HEK293 (cell line): ENCODE data around the gene DSP.
A peak's percentile ranks its signal among the peaks of the same experiment; 100 is the strongest.

ENCODE experiments used
- CTCF ChIA-PET: fragments of 350-600 bp; formaldehyde crosslinking; extraction: SDS; loops from one replicate; lab custom pipeline; 2021; ENCODE audit warnings: antibody characterized with exemption; lab: Yijun Ruan, JAX
- POLR2A ChIA-PET: fragments of 300-600 bp; formaldehyde crosslinking; extraction: SDS; loops from one replicate; lab custom pipeline; 2020; ENCODE audit warnings: antibody characterized with exemption, inconsistent platforms; lab: Yijun Ruan, JAX
- H3K27ac ChIP-seq: fragments of 200-500 bp; sonication (Bioruptor generic); 2 replicates; pipeline ENCODE4 v1.5.1; 2014; ENCODE audit warnings: low read depth, low read length, control low read depth, inconsistent platforms; ENCODE audit errors: extremely low read depth
- H3K36me3 ChIP-seq, 2 experiments: fragments of 200-500 bp in 1 of 2; sonication (Bioruptor generic) in 1 of 2; 1 replicate in 1 of 2; 2 replicates in 1 of 2; pipeline ENCODE4 v1.5.1; 2014 to 2017; ENCODE audit warnings: inconsistent platforms in 2 of 2, low read length in 2 of 2; ENCODE audit not compliant: control insufficient read depth in 2 of 2, insufficient read depth in 1 of 2
- H3K4me1 ChIP-seq: fragments of 200-500 bp; sonication (Bioruptor generic); 2 replicates; pipeline ENCODE4 v1.5.1; 2014; ENCODE audit warnings: mild to moderate bottlenecking, low read length, inconsistent platforms; ENCODE audit not compliant: control insufficient read depth, insufficient read depth
- H3K4me3 ChIP-seq: 2 replicates; pipeline ENCODE4 v1.5.1; 2011; ENCODE audit warnings: low read depth, mild to moderate bottlenecking, control low read depth, low read length, moderate library complexity
- H3K9me3 ChIP-seq: fragments of 200-500 bp; sonication (Bioruptor generic); 2 replicates; pipeline ENCODE4 v1.5.1; 2014; ENCODE audit warnings: low read depth, low read length, inconsistent platforms; ENCODE audit not compliant: control insufficient read depth, insufficient read depth
- EGR2 ChIP-seq: fragments of 450-650 bp; formaldehyde crosslinking; IDR thresholded peaks from 2 replicates; pipeline ENCODE4 v1.5.1; 2016; ENCODE audit warnings: low read depth, missing biosample characterization, missing genetic modification characterization
- FEZF1 ChIP-seq: fragments of 450-650 bp; formaldehyde crosslinking; IDR thresholded peaks from 2 replicates; pipeline ENCODE4 v1.5.1; 2016; ENCODE audit warnings: missing biosample characterization, missing genetic modification characterization
- KLF7 ChIP-seq: fragments of 450-650 bp; formaldehyde crosslinking; IDR thresholded peaks from 2 replicates; pipeline ENCODE4 v1.5.1; 2016; ENCODE audit warnings: missing biosample characterization, missing genetic modification characterization, borderline replicate concordance
- KLF8 ChIP-seq: fragments of 450-650 bp; formaldehyde crosslinking; IDR thresholded peaks from 2 replicates; pipeline ENCODE4 v1.5.1; 2016; ENCODE audit warnings: missing biosample characterization, missing genetic modification characterization
- SETDB1 ChIP-seq: IDR thresholded peaks from one replicate; pipeline ENCODE4 v1.6.1; 2017; ENCODE audit warnings: mild to moderate bottlenecking, low read length, moderate library complexity, mixed read lengths; ENCODE audit not compliant: insufficient read length
- WT1 ChIP-seq: fragments of 450-650 bp; formaldehyde crosslinking; IDR thresholded peaks from 2 replicates; pipeline ENCODE4 v1.5.1; 2016; ENCODE audit warnings: missing biosample characterization, missing genetic modification characterization
- ZBTB17 ChIP-seq: fragments of 450-650 bp; formaldehyde crosslinking; IDR thresholded peaks from 2 replicates; pipeline ENCODE4 v1.5.1; 2016; ENCODE audit warnings: missing biosample characterization, missing genetic modification characterization
- ZFHX2 ChIP-seq: fragments of 450-650 bp; formaldehyde crosslinking; conservative IDR thresholded peaks from 2 replicates; pipeline ENCODE4 v1.5.1; 2016; ENCODE audit warnings: missing biosample characterization, missing genetic modification characterization
- ZFP41 ChIP-seq: fragments of 450-650 bp; formaldehyde crosslinking; IDR thresholded peaks from 2 replicates; pipeline ENCODE4 v1.5.1; 2016; ENCODE audit warnings: missing biosample characterization, missing genetic modification characterization, borderline replicate concordance
- ZNF140 ChIP-seq: fragments of 450-650 bp; formaldehyde crosslinking; IDR thresholded peaks from 2 replicates; pipeline ENCODE4 v1.5.1; 2016; ENCODE audit warnings: missing biosample characterization, missing genetic modification characterization
- ZNF16 ChIP-seq: fragments of 450-650 bp; formaldehyde crosslinking; IDR thresholded peaks from 2 replicates; pipeline ENCODE4 v1.5.1; 2016; ENCODE audit warnings: low read depth, missing biosample characterization, missing genetic modification characterization
- ZNF302 ChIP-seq: fragments of 450-650 bp; formaldehyde crosslinking; IDR thresholded peaks from 2 replicates; pipeline ENCODE4 v1.5.1; 2016; ENCODE audit warnings: missing biosample characterization, missing genetic modification characterization, low read depth
- ZNF354C ChIP-seq: fragments of 450-650 bp; formaldehyde crosslinking; IDR thresholded peaks from 2 replicates; pipeline ENCODE4 v1.5.1; 2016; ENCODE audit warnings: missing biosample characterization, missing genetic modification characterization, low read depth, borderline replicate concordance
- ZNF423 ChIP-seq: fragments of 450-650 bp; formaldehyde crosslinking; IDR thresholded peaks from 2 replicates; pipeline ENCODE4 v1.5.1; 2016; ENCODE audit warnings: missing biosample characterization, missing genetic modification characterization
- ZNF529 ChIP-seq: fragments of 450-650 bp; formaldehyde crosslinking; IDR thresholded peaks from 2 replicates; pipeline ENCODE4 v1.5.1; 2017; ENCODE audit warnings: missing genetic modification characterization, missing biosample characterization; ENCODE audit not compliant: insufficient replicate concordance
- ZNF560 ChIP-seq: fragments of 450-650 bp; formaldehyde crosslinking; IDR thresholded peaks from 2 replicates; pipeline ENCODE4 v1.5.1; 2017; ENCODE audit warnings: missing biosample characterization, missing genetic modification characterization, borderline replicate concordance
- ZNF561 ChIP-seq: fragments of 450-650 bp; IDR thresholded peaks from 2 replicates; pipeline ENCODE4 v1.5.1; 2018; ENCODE audit warnings: missing biosample characterization, missing genetic modification characterization, borderline replicate concordance
- ZNF629 ChIP-seq: fragments of 450-650 bp; formaldehyde crosslinking; IDR thresholded peaks from 2 replicates; pipeline ENCODE4 v1.5.1; 2017; ENCODE audit warnings: missing biosample characterization, missing genetic modification characterization
- TF ChIP-seq, protein P1 (sequence below): fragments of 450-650 bp; formaldehyde crosslinking; optimal IDR thresholded peaks from 2 replicates; pipeline ENCODE3; 2016; ENCODE audit warnings: missing biosample characterization, mild to moderate bottlenecking, missing genetic modification characterization
- TF ChIP-seq, protein P2 (sequence below): fragments of 450-650 bp; formaldehyde crosslinking; IDR thresholded peaks from 2 replicates; pipeline ENCODE4 v1.5.1; 2016; ENCODE audit warnings: missing biosample characterization, missing genetic modification characterization
- TF ChIP-seq, protein P3 (sequence below): fragments of 450-650 bp; formaldehyde crosslinking; IDR thresholded peaks from 2 replicates; pipeline ENCODE4 v1.5.1; 2016; ENCODE audit warnings: missing biosample characterization, missing genetic modification characterization
- TF ChIP-seq, protein P4 (sequence below): fragments of 450-650 bp; formaldehyde crosslinking; IDR thresholded peaks from 2 replicates; pipeline ENCODE4 v1.5.1; 2017; ENCODE audit warnings: missing biosample characterization, missing genetic modification characterization

DSP gene

DNA sequence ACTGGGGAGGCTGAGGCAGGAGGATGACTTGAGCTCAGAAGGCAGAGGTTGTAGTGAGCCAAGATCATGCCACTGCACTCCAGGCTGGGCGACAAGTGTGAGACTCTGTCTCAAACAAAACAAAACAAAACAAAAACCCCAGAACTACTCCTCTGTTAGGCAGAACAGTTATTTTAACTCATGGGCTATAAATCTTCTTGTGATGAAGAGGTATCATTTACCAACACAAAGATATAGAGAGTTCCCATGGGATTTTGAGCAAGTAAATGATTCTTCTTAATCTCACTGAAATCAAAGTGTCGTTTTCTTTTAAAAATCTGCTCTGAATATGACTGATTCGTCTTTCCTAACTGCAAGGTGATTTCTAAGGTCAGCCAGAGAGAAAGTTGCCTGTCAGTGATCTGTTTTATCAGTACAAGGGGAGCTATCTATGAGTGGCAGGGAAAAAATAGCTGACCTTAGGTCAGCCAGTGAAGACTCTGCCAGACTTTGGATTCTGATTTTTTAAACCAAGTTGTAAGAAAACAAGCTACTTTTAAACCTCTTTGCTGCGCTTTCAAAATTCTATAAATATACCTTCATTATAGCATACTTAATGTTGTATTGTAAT lies 3.8 kb upstream of the DSP start (continued):
- TF ChIP-seq ZNF529 (tag by site-specific recombination) = no peak
- TF ChIP-seq ZNF561 (tag by site-specific recombination) = no peak
- TF ChIP-seq ZNF560 (tag by site-specific recombination) = no peak
- TF ChIP-seq WT1 (tag by site-specific recombination) = peak; percentile 61
- no peak for TF ChIP-seq ZNF302 (tag by site-specific recombination)
- TF ChIP-seq, protein P1, sequence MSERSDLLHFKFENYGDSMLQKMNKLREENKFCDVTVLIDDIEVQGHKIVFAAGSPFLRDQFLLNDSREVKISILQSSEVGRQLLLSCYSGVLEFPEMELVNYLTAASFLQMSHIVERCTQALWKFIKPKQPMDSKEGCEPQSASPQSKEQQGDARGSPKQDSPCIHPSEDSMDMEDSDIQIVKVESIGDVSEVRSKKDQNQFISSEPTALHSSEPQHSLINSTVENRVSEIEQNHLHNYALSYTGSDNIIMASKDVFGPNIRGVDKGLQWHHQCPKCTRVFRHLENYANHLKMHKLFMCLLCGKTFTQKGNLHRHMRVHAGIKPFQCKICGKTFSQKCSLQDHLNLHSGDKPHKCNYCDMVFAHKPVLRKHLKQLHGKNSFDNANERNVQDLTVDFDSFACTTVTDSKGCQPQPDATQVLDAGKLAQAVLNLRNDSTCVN (tag by site-specific recombination) = no peak

DNA sequence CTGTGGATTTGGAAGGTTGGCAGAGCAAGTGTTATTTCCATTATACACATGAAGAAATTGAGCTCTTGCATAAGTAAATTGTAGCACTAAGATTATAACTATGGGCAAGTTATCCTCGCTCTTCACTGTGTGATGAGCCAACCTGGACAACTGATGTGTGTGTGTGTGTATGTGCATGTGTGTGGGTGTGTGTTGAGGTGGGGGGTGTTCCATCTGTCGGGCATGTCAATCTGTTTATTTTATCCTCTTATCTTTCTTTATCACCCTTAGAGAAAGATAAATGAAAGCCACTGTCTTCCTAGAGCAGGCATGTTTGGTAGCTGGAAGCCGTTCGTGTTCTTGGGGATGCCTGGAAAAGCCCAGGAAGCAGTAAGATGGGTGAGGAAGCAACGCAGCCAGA lies 3.0 kb upstream of the DSP start:
- no peaks in the 10 kb centered on the region for H3K9me3 ChIP-seq
- no peaks in the 10 kb centered on the region for H3K36me3 ChIP-seq
- peaks cover 29% of the 10 kb centered on the region for H3K4me1 ChIP-seq
- ChIA-PET POLR2A (interaction anchor here (1.0 to 1.6 kb wide), 7 partner anchors 9 to 70 kb away, joined by 3 read pairs; partner anchors contain the start of gene SNRNP48), CTCF (interaction anchor here (0.6 to 2.2 kb wide), 6 partner anchors 11 to 857 kb away, joined by 3 to 8 read pairs (median 4); no protein-coding TSS in a partner anchor)
- H3K27ac ChIP-seq = no peak overlapping the region
- TF ChIP-seq, protein P2, sequence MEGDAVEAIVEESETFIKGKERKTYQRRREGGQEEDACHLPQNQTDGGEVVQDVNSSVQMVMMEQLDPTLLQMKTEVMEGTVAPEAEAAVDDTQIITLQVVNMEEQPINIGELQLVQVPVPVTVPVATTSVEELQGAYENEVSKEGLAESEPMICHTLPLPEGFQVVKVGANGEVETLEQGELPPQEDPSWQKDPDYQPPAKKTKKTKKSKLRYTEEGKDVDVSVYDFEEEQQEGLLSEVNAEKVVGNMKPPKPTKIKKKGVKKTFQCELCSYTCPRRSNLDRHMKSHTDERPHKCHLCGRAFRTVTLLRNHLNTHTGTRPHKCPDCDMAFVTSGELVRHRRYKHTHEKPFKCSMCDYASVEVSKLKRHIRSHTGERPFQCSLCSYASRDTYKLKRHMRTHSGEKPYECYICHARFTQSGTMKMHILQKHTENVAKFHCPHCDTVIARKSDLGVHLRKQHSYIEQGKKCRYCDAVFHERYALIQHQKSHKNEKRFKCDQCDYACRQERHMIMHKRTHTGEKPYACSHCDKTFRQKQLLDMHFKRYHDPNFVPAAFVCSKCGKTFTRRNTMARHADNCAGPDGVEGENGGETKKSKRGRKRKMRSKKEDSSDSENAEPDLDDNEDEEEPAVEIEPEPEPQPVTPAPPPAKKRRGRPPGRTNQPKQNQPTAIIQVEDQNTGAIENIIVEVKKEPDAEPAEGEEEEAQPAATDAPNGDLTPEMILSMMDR (tag by site-specific recombination) = no peak
- peak; percentile 79 for TF ChIP-seq ZFHX2 (tag by site-specific recombination)
- peak; percentile 90 for TF ChIP-seq EGR2 (tag by site-specific recombination)
- TF ChIP-seq ZNF354C (tag by site-specific recombination) = no peak
- H3K4me3 ChIP-seq = no peak overlapping the region

DNA sequence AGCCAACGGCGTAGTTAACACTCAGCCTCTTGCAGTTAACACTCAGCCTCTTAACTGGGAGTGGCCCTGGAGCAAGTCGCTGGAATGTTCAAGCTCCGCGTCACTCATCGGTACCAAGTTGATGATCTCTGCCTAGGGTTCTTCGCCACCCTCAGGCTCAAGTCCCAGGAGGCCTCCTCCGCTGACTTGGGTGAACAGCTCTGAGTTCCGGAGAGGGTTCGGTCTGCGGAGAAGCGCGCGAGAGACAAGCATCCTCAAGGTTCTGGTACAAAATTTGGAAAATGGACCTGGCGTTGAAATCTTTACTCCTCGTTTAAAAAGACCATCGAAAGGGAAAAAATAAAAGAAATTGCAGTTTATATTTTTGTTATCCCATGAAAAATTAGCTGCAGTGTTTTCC lies 876 bp upstream of the DSP start:
- H3K27ac ChIP-seq = peak overlapping the region; percentile 96; the same call in 1 of the 2 replicates
- H3K9me3 ChIP-seq = no peaks in the 10 kb centered on the region
- no peaks in the 10 kb centered on the region for H3K36me3 ChIP-seq
- H3K4me1 ChIP-seq = peaks cover 39% of the 10 kb centered on the region
- POLR2A ChIA-PET = interaction anchor here (0.9 to 2.2 kb wide), 16 partner anchors 8 to 227 kb away, joined by 3 to 35 read pairs (median 6); partner anchors contain the start of genes CAGE1, RIOK1 and SNRNP48
- TF ChIP-seq KLF7 (tag by site-specific recombination) = 0 out of 2 replicates have a peak, but pooled peaks have one; percentile 10
- no peak for TF ChIP-seq ZNF140 (tag by site-specific recombination)
- TF ChIP-seq, protein P3, sequence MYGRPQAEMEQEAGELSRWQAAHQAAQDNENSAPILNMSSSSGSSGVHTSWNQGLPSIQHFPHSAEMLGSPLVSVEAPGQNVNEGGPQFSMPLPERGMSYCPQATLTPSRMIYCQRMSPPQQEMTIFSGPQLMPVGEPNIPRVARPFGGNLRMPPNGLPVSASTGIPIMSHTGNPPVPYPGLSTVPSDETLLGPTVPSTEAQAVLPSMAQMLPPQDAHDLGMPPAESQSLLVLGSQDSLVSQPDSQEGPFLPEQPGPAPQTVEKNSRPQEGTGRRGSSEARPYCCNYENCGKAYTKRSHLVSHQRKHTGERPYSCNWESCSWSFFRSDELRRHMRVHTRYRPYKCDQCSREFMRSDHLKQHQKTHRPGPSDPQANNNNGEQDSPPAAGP (tag by site-specific recombination) = 0 out of 2 replicates have a peak, but pooled peaks have one; percentile 22
- no peak for TF ChIP-seq ZFP41 (tag by site-specific recombination)
- peak; percentile 49; the same call in 1 of the 2 replicates for TF ChIP-seq KLF8 (tag by site-specific recombination)
- TF ChIP-seq ZNF629 (tag by site-specific recombination) = 0 out of 2 replicates have a peak, but pooled peaks have one; percentile 14
- TF ChIP-seq ZNF423 (tag by site-specific recombination) = peak; percentile 61
- TF ChIP-seq ZNF16 (tag by site-specific recombination) = no peak
- peak; percentile 32; the same call in 1 of the 2 replicates for TF ChIP-seq FEZF1 (tag by site-specific recombination)
- TF ChIP-seq, protein P4, sequence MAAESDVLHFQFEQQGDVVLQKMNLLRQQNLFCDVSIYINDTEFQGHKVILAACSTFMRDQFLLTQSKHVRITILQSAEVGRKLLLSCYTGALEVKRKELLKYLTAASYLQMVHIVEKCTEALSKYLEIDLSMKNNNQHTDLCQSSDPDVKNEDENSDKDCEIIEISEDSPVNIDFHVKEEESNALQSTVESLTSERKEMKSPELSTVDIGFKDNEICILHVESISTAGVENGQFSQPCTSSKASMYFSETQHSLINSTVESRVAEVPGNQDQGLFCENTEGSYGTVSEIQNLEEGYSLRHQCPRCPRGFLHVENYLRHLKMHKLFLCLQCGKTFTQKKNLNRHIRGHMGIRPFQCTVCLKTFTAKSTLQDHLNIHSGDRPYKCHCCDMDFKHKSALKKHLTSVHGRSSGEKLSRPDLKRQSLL (tag by site-specific recombination) = peak; percentile 57
- TF ChIP-seq SETDB1 = peak; percentile 25
- TF ChIP-seq ZBTB17 (tag by site-specific recombination) = peak; percentile 76
- CTCF ChIA-PET = interaction anchor here (0.7 to 1.7 kb wide), 5 partner anchors 115 to 265 kb away, joined by 3 to 5 read pairs (median 4); no protein-coding TSS in a partner anchor
- peak overlapping the region; percentile 74 for H3K4me3 ChIP-seq
